HepG2 (cell line): ENCODE measurements around the gene MPIG6B. TPM values are rescaled to one million over a fixed set of nuclear protein-coding genes. Genes with fewer than 3 reads are reported as not detected.
A peak's percentile ranks its signal among the peaks of the same experiment; 100 is the strongest.

Experiments
- CEBPG ChIP-seq: IDR thresholded peaks from 2 replicates; pipeline ENCODE4 v1.6.1; 2016
- IRF2 ChIP-seq: IDR thresholded peaks from 2 replicates; pipeline ENCODE4 v1.6.1; 2018; ENCODE audit warnings: missing genetic modification reagents, missing compliant biosample characterization
- MAX ChIP-seq: IDR thresholded peaks from 2 replicates; pipeline ENCODE4 v1.6.1; 2012; ENCODE audit warnings: inconsistent platforms
- MTA3 ChIP-seq: sonication (generic); formaldehyde crosslinking; IDR thresholded peaks from 2 replicates; pipeline ENCODE4 v1.4.0; 2020; ENCODE audit warnings: missing genetic modification reagents
- NFE2L1 ChIP-seq: sonication (generic); formaldehyde crosslinking; IDR thresholded peaks from 2 replicates; pipeline ENCODE4 v1.4.0; 2020; ENCODE audit warnings: missing genetic modification reagents, mild to moderate bottlenecking, borderline replicate concordance
- REPIN1 ChIP-seq: sonication (generic); formaldehyde crosslinking; IDR thresholded peaks from 2 replicates; pipeline ENCODE4 v1.8.0; 2022; ENCODE audit warnings: missing genetic modification reagents, low read depth, mild to moderate bottlenecking, borderline replicate concordance
- SMC3 ChIP-seq: IDR thresholded peaks from 2 replicates; pipeline ENCODE4 v1.6.1; 2011; ENCODE audit warnings: low read length, improper control_type of control experiment
- STAT5B ChIP-seq: sonication (generic); formaldehyde crosslinking; IDR thresholded peaks from 2 replicates; pipeline ENCODE4 v1.4.0; 2020; ENCODE audit warnings: missing genetic modification reagents
- TEAD3 ChIP-seq: optimal IDR thresholded peaks from 2 replicates; pipeline ENCODE3; 2016; ENCODE audit warnings: borderline replicate concordance
- ZFP36 ChIP-seq: fragments of 150-350 bp; IDR thresholded peaks from 2 replicates; pipeline ENCODE4 v1.6.1; 2018; ENCODE audit warnings: borderline replicate concordance, low read length, low read depth; ENCODE audit not compliant: partially characterized antibody
- ZNF563 ChIP-seq: sonication (generic); formaldehyde crosslinking; IDR thresholded peaks from 2 replicates; pipeline ENCODE4 v1.8.0; 2022; ENCODE audit warnings: mild to moderate bottlenecking, moderate library complexity, missing genetic modification reagents
- ZNF652 ChIP-seq: IDR thresholded peaks from 2 replicates; pipeline ENCODE4 v1.6.1; 2016; ENCODE audit warnings: low read depth, borderline replicate concordance
- ZNF691 ChIP-seq: sonication (generic); formaldehyde crosslinking; IDR thresholded peaks from 2 replicates; pipeline ENCODE4 v1.4.0; 2020; ENCODE audit warnings: missing genetic modification reagents, low read depth, mild to moderate bottlenecking, borderline replicate concordance
- polyA plus RNA-seq, 8 experiments: library from polyadenylated mRNA; depleted of rRNA in 3 of 8; stranded (reverse) in 7 of 8; unstranded in 1 of 8; fragments of >200 nt; fragmentation: Illumina TruSeq in 4 of 8; extraction: Trizol in 4 of 8; gene quantifications; 2 replicates each; pipeline versions ENCODE4 v1.2.1 to v1.2.3, GENCODE V29; 2011 to 2016; ENCODE audit warnings: low read depth in 4 of 8, missing spikeins in 1 of 8, mixed read lengths in 1 of 8; ENCODE audit not compliant: insufficient read depth in 1 of 8
- total RNA-seq, 5 experiments: library from RNA; depleted of rRNA; stranded (reverse); fragments of >200 nt; fragmentation: Illumina TruSeq; extraction: Trizol; gene quantifications; 2 replicates each; pipeline ENCODE4 v1.2.3, GENCODE V29; 2016; ENCODE audit warnings: low read depth in 1 of 5
- TF ChIP-seq, protein P1 (sequence below): sonication (generic); formaldehyde crosslinking; IDR thresholded peaks from 2 replicates; pipeline ENCODE4 v1.4.0; 2020; ENCODE audit warnings: low read depth, missing genetic modification reagents
- TF ChIP-seq, protein P2 (sequence below), 2 experiments: sonication (generic) in 1 of 2; formaldehyde crosslinking in 1 of 2; IDR thresholded peaks; 2 replicates each; pipeline versions ENCODE4 v1.4.0 to v1.6.1; 2016 to 2020; ENCODE audit warnings: borderline replicate concordance in 1 of 2, low read depth in 1 of 2, mild to moderate bottlenecking in 1 of 2, missing genetic modification reagents in 1 of 2
- TF ChIP-seq, protein P3 (sequence below): sonication (generic); formaldehyde crosslinking; IDR thresholded peaks from 2 replicates; pipeline ENCODE4 v1.8.0; 2022; ENCODE audit warnings: mild to moderate bottlenecking, missing genetic modification reagents, borderline replicate concordance

MPIG6B gene
- total and polyA plus RNA-seq, 2 of the 13 experiments (the other 11 are each of a cell fraction or from before 2014, with no cell fraction given), result not detected

DNA sequence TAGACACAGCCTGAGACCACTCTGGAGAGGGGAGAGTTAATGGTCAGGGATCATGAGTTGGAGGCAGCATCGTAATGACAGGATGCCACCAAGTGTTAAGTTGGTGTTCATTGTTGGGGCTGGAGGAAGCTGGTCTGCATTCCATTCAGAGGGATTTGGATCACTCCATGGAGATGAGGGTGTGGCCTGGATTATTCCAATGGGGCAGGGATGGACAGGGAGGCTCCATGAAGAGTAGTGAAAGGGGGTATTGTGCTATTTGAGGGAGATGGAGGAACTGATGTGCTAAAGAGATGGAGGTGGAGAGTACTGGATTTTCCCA lies 40.4 kb downstream of the MPIG6B start (continued):
- TF ChIP-seq, protein P1, sequence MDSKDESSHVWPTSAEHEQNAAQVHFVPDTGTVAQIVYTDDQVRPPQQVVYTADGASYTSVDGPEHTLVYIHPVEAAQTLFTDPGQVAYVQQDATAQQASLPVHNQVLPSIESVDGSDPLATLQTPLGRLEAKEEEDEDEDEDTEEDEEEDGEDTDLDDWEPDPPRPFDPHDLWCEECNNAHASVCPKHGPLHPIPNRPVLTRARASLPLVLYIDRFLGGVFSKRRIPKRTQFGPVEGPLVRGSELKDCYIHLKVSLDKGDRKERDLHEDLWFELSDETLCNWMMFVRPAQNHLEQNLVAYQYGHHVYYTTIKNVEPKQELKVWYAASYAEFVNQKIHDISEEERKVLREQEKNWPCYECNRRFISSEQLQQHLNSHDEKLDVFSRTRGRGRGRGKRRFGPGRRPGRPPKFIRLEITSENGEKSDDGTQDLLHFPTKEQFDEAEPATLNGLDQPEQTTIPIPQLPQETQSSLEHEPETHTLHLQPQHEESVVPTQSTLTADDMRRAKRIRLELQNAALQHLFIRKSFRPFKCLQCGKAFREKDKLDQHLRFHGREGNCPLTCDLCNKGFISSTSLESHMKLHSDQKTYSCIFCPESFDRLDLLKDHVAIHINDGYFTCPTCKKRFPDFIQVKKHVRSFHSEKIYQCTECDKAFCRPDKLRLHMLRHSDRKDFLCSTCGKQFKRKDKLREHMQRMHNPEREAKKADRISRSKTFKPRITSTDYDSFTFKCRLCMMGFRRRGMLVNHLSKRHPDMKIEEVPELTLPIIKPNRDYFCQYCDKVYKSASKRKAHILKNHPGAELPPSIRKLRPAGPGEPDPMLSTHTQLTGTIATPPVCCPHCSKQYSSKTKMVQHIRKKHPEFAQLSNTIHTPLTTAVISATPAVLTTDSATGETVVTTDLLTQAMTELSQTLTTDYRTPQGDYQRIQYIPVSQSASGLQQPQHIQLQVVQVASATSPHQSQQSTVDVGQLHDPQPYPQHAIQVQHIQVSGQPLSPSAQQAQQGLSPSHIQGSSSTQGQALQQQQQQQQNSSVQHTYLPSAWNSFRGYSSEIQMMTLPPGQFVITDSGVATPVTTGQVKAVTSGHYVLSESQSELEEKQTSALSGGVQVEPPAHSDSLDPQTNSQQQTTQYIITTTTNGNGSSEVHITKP (CRISPR knock-in tag), result peak; percentile 97
- TF ChIP-seq ZNF691 (CRISPR knock-in tag) (peak; percentile 45; the same call in 1 of the 2 replicates), NFE2L1 (CRISPR knock-in tag) (no peak), REPIN1 (no peak), TEAD3 (CRISPR knock-in tag) (peak; percentile 66), MAX (no peak), STAT5B (CRISPR knock-in tag) (no peak), CEBPG (CRISPR knock-in tag) (no peak), ZNF563 (CRISPR knock-in tag) (no peak), SMC3 (peak; percentile 49; the same call in 1 of the 2 replicates), ZNF652 (CRISPR knock-in tag) (peak; percentile 98), MTA3 (CRISPR knock-in tag) (no peak), IRF2 (CRISPR knock-in tag) (peak; percentile 55; the same call in 1 of the 2 replicates), ZFP36 (no peak)
- TF ChIP-seq, protein P2, sequence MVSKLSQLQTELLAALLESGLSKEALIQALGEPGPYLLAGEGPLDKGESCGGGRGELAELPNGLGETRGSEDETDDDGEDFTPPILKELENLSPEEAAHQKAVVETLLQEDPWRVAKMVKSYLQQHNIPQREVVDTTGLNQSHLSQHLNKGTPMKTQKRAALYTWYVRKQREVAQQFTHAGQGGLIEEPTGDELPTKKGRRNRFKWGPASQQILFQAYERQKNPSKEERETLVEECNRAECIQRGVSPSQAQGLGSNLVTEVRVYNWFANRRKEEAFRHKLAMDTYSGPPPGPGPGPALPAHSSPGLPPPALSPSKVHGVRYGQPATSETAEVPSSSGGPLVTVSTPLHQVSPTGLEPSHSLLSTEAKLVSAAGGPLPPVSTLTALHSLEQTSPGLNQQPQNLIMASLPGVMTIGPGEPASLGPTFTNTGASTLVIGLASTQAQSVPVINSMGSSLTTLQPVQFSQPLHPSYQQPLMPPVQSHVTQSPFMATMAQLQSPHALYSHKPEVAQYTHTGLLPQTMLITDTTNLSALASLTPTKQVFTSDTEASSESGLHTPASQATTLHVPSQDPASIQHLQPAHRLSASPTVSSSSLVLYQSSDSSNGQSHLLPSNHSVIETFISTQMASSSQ (IDR thresholded peaks at IDR 0.05; ENCODE audit: low read depth), result no peak
- TF ChIP-seq, protein P2 (CRISPR knock-in tag; IDR thresholded peaks at IDR 0.05; ENCODE audit: borderline replicate concordance), result 0 out of 2 replicates have a peak, but pooled peaks have one; percentile 18
- TF ChIP-seq, protein P3, sequence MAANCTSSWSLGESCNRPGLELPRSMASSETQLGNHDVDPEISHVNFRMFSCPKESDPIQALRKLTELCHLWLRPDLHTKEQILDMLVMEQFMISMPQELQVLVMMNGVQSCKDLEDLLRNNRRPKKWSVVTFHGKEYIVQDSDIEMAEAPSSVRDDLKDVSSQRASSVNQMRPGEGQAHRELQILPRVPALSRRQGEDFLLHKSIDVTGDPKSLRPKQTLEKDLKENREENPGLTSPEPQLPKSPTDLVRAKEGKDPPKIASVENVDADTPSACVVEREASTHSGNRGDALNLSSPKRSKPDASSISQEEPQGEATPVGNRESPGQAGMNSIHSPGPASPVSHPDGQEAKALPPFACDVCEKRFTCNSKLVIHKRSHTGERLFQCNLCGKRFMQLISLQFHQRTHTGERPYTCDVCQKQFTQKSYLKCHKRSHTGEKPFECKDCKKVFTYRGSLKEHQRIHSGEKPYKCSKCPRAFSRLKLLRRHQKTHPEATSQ (CRISPR knock-in tag), result no peak
